IMR-90 (cell line): ENCODE data around the gene JAKMIP1. TPM values are rescaled to one million over a fixed set of nuclear protein-coding genes. Genes with fewer than 3 reads are reported as not detected.

ENCODE experiments used
- ATAC-seq: fragments of 200-7000 bp; cut with Tn5 transposase; 2 replicates; pipeline ENCODE4 v1.9.1; 2020; ENCODE audit warnings: low read depth, mild to moderate bottlenecking, moderate library complexity
- BruUV-seq: library from RNA; stranded (reverse); fragments of 400-500 nt; replicated peaks from 2 replicates; lab custom pipeline; 2021; lab: Mats Ljungman, UMichigan
- CTCF ChIA-PET: fragments of 300-600 bp; formaldehyde crosslinking; extraction: SDS; loops from one replicate; lab custom pipeline; 2021; ENCODE audit warnings: antibody characterized with exemption; lab: Yijun Ruan, JAX
- POLR2A ChIA-PET: fragments of 300-600 bp; sonication (Branson Sonifier 250); formaldehyde crosslinking; loops from one replicate; lab custom pipeline; 2022; ENCODE audit warnings: antibody characterized with exemption; ENCODE audit not compliant: unreplicated experiment; lab: Charles Lee
- DNase-seq: peaks from one replicate; pipeline ENCODE4 v3.0.0; 2013
- H2AFZ ChIP-seq: replicated peaks from 2 replicates; pipeline ENCODE3; 2013; ENCODE audit warnings: low read length, mild to moderate bottlenecking; ENCODE audit not compliant: poor library complexity
- H2AK5ac ChIP-seq: 2 replicates; pipeline ENCODE4 v1.6.1; 2013; ENCODE audit warnings: low read depth, low read length, inconsistent platforms
- H2AK9ac ChIP-seq: replicated peaks from 2 replicates; pipeline ENCODE3; 2013; ENCODE audit warnings: mild to moderate bottlenecking, low read depth, low read length, moderate library complexity; ENCODE audit not compliant: poor library complexity
- H2BK120ac ChIP-seq: 2 replicates; pipeline ENCODE4 v1.6.1; 2013; ENCODE audit warnings: low read depth, low read length, inconsistent platforms
- H2BK15ac ChIP-seq: 3 replicates; pipeline ENCODE4 v1.6.1; 2013; ENCODE audit warnings: low read depth, low read length, inconsistent platforms
- H2BK20ac ChIP-seq: 2 replicates; pipeline ENCODE4 v1.6.1; 2013; ENCODE audit warnings: low read depth, mild to moderate bottlenecking, inconsistent platforms, low read length, moderate library complexity
- H2BK5ac ChIP-seq: 2 replicates; pipeline ENCODE4 v1.6.1; 2013; ENCODE audit warnings: mild to moderate bottlenecking, low read depth, low read length, inconsistent platforms; ENCODE audit not compliant: poor library complexity, severe bottlenecking
- H3K14ac ChIP-seq: replicated peaks from 2 replicates; pipeline ENCODE4 v1.6.1; 2013; ENCODE audit warnings: low read depth, low read length, inconsistent platforms
- H3K18ac ChIP-seq: 2 replicates; pipeline ENCODE4 v1.6.1; 2013; ENCODE audit warnings: low read depth, low read length, control low read depth
- H3K23ac ChIP-seq: 2 replicates; pipeline ENCODE4 v1.6.1; 2013; ENCODE audit warnings: low read depth, low read length, inconsistent platforms
- H3K27ac ChIP-seq: 2 replicates; pipeline ENCODE4 v1.5.1; 2013; ENCODE audit warnings: mild to moderate bottlenecking, control low read depth, low read length; ENCODE audit not compliant: insufficient read depth
- H3K27me3 ChIP-seq: 2 replicates; pipeline ENCODE4 v1.6.1; 2013; ENCODE audit warnings: low read length; ENCODE audit not compliant: control insufficient read depth, insufficient read depth
- H3K36me3 ChIP-seq: 2 replicates; pipeline ENCODE4 v1.6.1; 2013; ENCODE audit warnings: low read length, mixed read lengths; ENCODE audit not compliant: control insufficient read depth, insufficient read depth
- H3K4ac ChIP-seq: 2 replicates; pipeline ENCODE4 v1.6.1; 2013; ENCODE audit warnings: low read depth, low read length, inconsistent platforms
- H3K4me1 ChIP-seq: 2 replicates; pipeline ENCODE4 v1.6.1; 2013; ENCODE audit warnings: low read length, mixed read lengths; ENCODE audit not compliant: control insufficient read depth, insufficient read depth
- H3K4me2 ChIP-seq: 2 replicates; pipeline ENCODE4 v1.6.1; 2013; ENCODE audit warnings: low read depth, mild to moderate bottlenecking, control low read depth, low read length, moderate library complexity
- H3K4me3 ChIP-seq: 2 replicates; pipeline ENCODE4 v1.5.1; 2013; ENCODE audit warnings: low read depth, mild to moderate bottlenecking, control low read depth, low read length, moderate library complexity; ENCODE audit not compliant: insufficient read depth
- H3K56ac ChIP-seq: 2 replicates; pipeline ENCODE4 v1.6.1; 2013; ENCODE audit warnings: low read length, inconsistent platforms; ENCODE audit not compliant: insufficient read depth; ENCODE audit errors: extremely low read depth
- H3K79me1 ChIP-seq, 2 experiments: 2 replicates each; pipeline ENCODE4 v1.6.1; 2013; ENCODE audit warnings: low read length in 2 of 2, inconsistent platforms in 1 of 2, low read depth in 1 of 2
- H3K9ac ChIP-seq: 2 replicates; pipeline ENCODE4 v1.6.1; 2013; ENCODE audit warnings: low read depth, low read length, control low read depth
- H3K9me1 ChIP-seq: 2 replicates; pipeline ENCODE4 v1.6.1; 2013; ENCODE audit warnings: low read length, inconsistent platforms; ENCODE audit not compliant: insufficient read depth
- H3K9me3 ChIP-seq: 2 replicates; pipeline ENCODE4 v1.6.1; 2013; ENCODE audit warnings: low read length; ENCODE audit not compliant: control insufficient read depth, insufficient read depth
- H4K20me1 ChIP-seq: 2 replicates; pipeline ENCODE4 v1.6.1; 2013; ENCODE audit warnings: low read length, inconsistent platforms; ENCODE audit not compliant: insufficient read depth
- H4K5ac ChIP-seq: 2 replicates; pipeline ENCODE4 v1.6.1; 2013; ENCODE audit warnings: mild to moderate bottlenecking, low read depth, low read length, control low read depth
- H4K8ac ChIP-seq, 2 experiments: 2 replicates each; pipeline ENCODE4 v1.6.1; 2013; ENCODE audit warnings: low read depth in 2 of 2, low read length in 2 of 2, control low read depth in 1 of 2, inconsistent platforms in 1 of 2
- H4K91ac ChIP-seq: 2 replicates; pipeline ENCODE4 v1.6.1; 2013; ENCODE audit warnings: low read depth, low read length, inconsistent platforms; ENCODE audit not compliant: insufficient read depth
- BHLHE40 ChIP-seq: fragments of 150-350 bp; IDR thresholded peaks from 2 replicates; pipeline ENCODE4 v1.6.1; 2016; ENCODE audit warnings: mild to moderate bottlenecking, low read depth, low read length
- CEBPB ChIP-seq: IDR thresholded peaks from 2 replicates; pipeline ENCODE4 v1.6.1; 2012; ENCODE audit warnings: low read depth, low read length, improper control_type of control experiment
- CHD1 ChIP-seq: IDR thresholded peaks from 2 replicates; pipeline ENCODE4 v1.6.1; 2012; ENCODE audit warnings: low read depth, low read length, improper control_type of control experiment
- MAFK ChIP-seq: IDR thresholded peaks from 2 replicates; pipeline ENCODE4 v1.6.1; 2012; ENCODE audit warnings: low read depth, low read length, improper control_type of control experiment
- MAZ ChIP-seq: IDR thresholded peaks from 2 replicates; pipeline ENCODE4 v1.6.1; 2012; ENCODE audit warnings: low read depth, mild to moderate bottlenecking, low read length, improper control_type of control experiment, moderate library complexity, borderline replicate concordance
- MXI1 ChIP-seq: IDR thresholded peaks from 2 replicates; pipeline ENCODE4 v1.6.1; 2012; ENCODE audit warnings: low read depth, mild to moderate bottlenecking, low read length, moderate library complexity, borderline replicate concordance
- NFE2L2 ChIP-seq: fragments of 150-350 bp; IDR thresholded peaks from 2 replicates; pipeline ENCODE4 v1.6.1; 2016; ENCODE audit warnings: low read depth, mild to moderate bottlenecking, low read length
- POLR2A ChIP-seq: IDR thresholded peaks from 2 replicates; pipeline ENCODE4 v1.6.1; 2012; ENCODE audit warnings: mild to moderate bottlenecking, low read depth, low read length
- RAD21 ChIP-seq: IDR thresholded peaks from 2 replicates; pipeline ENCODE4 v1.6.1; 2012; ENCODE audit warnings: low read length, improper control_type of control experiment
- RCOR1 ChIP-seq: IDR thresholded peaks from 2 replicates; pipeline ENCODE4 v1.6.1; 2012; ENCODE audit warnings: mild to moderate bottlenecking, low read length, improper control_type of control experiment; ENCODE audit not compliant: insufficient replicate concordance
- RFX5 ChIP-seq: IDR thresholded peaks from 2 replicates; pipeline ENCODE4 v1.8.0; 2012; ENCODE audit warnings: low read depth, mild to moderate bottlenecking, low read length, moderate library complexity
- WGBS, 2 experiments: methylation state at CpG; one replicate each; pipeline versions ENCODE4 v1.1.5 to v1.1.7; 2013; ENCODE audit warnings: missing lambda C conversion rate in 2 of 2; ENCODE audit not compliant: insufficient read length in 1 of 2; ENCODE audit errors: extremely low coverage in 2 of 2; 5-methylcytosine and 5-hydroxymethylcytosine counted together
- dilution Hi-C: fragments of 300-500 bp; cut with HindIII; formaldehyde crosslinking; loops from one replicate; pipeline ENCODE4 v1.14.3; 2018; ENCODE audit warnings: low sequenced_read_pairs; ENCODE audit not compliant: unreplicated experiment
- in situ Hi-C: fragments of 300-500 bp; cut with MboI; formaldehyde crosslinking; loops from 3 replicates; pipeline ENCODE4 v1.14.3; 2019; ENCODE audit warnings: low sequenced_read_pairs, inconsistent platforms, mixed read lengths
- intact Hi-C: fragments of 100-400 bp; cut with micrococcal nuclease; formaldehyde crosslinking; loops from 2 replicates; pipeline ENCODE4 v1.10.0; 2022
- polyA plus RNA-seq, 3 experiments: library from polyadenylated mRNA; depleted of rRNA; stranded (reverse); fragments of >200 nt; gene quantifications; 2 replicates each; pipeline ENCODE4 v1.2.3, GENCODE V29; 2012; ENCODE audit warnings: low replicate concordance in 1 of 3
- total RNA-seq: library from RNA; depleted of rRNA; stranded (reverse); fragments of >200 nt; gene quantifications from 2 replicates; pipeline ENCODE4 v1.2.3, GENCODE V29; 2012
- TF ChIP-seq, protein P1 (sequence below): fragments of 150-350 bp; IDR thresholded peaks from 2 replicates; pipeline ENCODE4 v1.6.1; 2017; ENCODE audit warnings: mild to moderate bottlenecking, antibody characterized with exemption, low read length, low read depth
- TF ChIP-seq, protein P2 (sequence below): fragments of 150-350 bp; IDR thresholded peaks from 2 replicates; pipeline ENCODE4 v1.6.1; 2016; ENCODE audit warnings: low read depth, mild to moderate bottlenecking, low read length, moderate library complexity, borderline replicate concordance
- TF ChIP-seq, protein P3 (sequence below): conservative IDR thresholded peaks from 2 replicates; pipeline ENCODE4 v1.5.1; 2012; ENCODE audit warnings: mild to moderate bottlenecking, low read depth, low read length, improper control_type of control experiment

The JAKMIP1 gene
- total and polyA plus RNA-seq, 2 of the 4 experiments (the other 2 are of a cell fraction), result not detected

DNA sequence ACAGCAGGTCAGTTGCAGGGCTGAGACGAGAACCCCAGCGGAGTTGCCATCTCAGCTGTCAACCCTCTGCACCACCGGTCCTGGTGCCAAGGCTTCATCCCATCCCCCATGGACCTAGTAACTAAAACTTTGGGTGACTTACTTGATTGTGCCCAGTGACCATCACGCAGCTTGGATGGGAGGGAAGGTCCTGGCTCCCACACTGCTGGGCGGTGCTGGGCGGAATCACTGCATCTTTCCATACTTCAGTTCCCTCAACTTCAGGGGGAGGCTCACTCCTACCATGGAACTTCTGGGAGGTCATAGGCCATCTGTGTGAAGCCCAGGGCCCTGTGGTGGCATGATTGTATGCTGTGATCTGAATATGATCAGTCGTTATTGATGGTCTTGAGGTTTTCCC lies 26.2 kb upstream of the JAKMIP1 start:
- no peak overlapping the region for H3K27ac ChIP-seq
- no peak overlapping the region for H3K23ac ChIP-seq
- H3K56ac ChIP-seq, result no peak overlapping the region
- no peak overlapping the region for H4K8ac ChIP-seq
- in situ Hi-C loops (no loop called here), intact Hi-C loops (no loop called here), dilution Hi-C loops (no loop called here)
- WGBS, 2 experiments, result 39% methylated on average over 2 of the region's 7 CpGs; no CpG with 5 or more reads in 1 of the 2 experiments
- peaks cover 3% of the 10 kb centered on the region; the same call in 1 of the 2 replicates for H3K27me3 ChIP-seq
- H3K9me3 ChIP-seq, result peaks cover 5% of the 10 kb centered on the region
- ChIA-PET POLR2A (no interaction called here), CTCF (no interaction called here)
- H2BK120ac ChIP-seq, result no peak overlapping the region
- no peak overlapping the region for H2AK5ac ChIP-seq
- no peak overlapping the region for H3K14ac ChIP-seq
- no peaks in the 10 kb centered on the region for H3K9me1 ChIP-seq
- no peak overlapping the region for H3K4ac ChIP-seq
- no peaks in the 10 kb centered on the region for H3K4me1 ChIP-seq
- no peak overlapping the region for H2BK20ac ChIP-seq
- ATAC-seq, result no peak
- H3K4me3 ChIP-seq, result no peak overlapping the region
- H3K4me2 ChIP-seq, result no peak overlapping the region
- no peak for TF ChIP-seq NFE2L2
- TF ChIP-seq, protein P1, sequence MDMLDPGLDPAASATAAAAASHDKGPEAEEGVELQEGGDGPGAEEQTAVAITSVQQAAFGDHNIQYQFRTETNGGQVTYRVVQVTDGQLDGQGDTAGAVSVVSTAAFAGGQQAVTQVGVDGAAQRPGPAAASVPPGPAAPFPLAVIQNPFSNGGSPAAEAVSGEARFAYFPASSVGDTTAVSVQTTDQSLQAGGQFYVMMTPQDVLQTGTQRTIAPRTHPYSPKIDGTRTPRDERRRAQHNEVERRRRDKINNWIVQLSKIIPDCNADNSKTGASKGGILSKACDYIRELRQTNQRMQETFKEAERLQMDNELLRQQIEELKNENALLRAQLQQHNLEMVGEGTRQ, result no peak
- TF ChIP-seq MAFK, result no peak
- no peak for TF ChIP-seq CHD1
- TF ChIP-seq, protein P2, sequence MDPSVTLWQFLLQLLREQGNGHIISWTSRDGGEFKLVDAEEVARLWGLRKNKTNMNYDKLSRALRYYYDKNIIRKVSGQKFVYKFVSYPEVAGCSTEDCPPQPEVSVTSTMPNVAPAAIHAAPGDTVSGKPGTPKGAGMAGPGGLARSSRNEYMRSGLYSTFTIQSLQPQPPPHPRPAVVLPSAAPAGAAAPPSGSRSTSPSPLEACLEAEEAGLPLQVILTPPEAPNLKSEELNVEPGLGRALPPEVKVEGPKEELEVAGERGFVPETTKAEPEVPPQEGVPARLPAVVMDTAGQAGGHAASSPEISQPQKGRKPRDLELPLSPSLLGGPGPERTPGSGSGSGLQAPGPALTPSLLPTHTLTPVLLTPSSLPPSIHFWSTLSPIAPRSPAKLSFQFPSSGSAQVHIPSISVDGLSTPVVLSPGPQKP, result no peak
- no peak for TF ChIP-seq MAZ
- TF ChIP-seq RCOR1, result no peak
- TF ChIP-seq, protein P3, sequence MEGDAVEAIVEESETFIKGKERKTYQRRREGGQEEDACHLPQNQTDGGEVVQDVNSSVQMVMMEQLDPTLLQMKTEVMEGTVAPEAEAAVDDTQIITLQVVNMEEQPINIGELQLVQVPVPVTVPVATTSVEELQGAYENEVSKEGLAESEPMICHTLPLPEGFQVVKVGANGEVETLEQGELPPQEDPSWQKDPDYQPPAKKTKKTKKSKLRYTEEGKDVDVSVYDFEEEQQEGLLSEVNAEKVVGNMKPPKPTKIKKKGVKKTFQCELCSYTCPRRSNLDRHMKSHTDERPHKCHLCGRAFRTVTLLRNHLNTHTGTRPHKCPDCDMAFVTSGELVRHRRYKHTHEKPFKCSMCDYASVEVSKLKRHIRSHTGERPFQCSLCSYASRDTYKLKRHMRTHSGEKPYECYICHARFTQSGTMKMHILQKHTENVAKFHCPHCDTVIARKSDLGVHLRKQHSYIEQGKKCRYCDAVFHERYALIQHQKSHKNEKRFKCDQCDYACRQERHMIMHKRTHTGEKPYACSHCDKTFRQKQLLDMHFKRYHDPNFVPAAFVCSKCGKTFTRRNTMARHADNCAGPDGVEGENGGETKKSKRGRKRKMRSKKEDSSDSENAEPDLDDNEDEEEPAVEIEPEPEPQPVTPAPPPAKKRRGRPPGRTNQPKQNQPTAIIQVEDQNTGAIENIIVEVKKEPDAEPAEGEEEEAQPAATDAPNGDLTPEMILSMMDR, result no peak
- no peak for TF ChIP-seq BHLHE40
- TF ChIP-seq RFX5, result no peak
- TF ChIP-seq RAD21, result no peak
- no peak for TF ChIP-seq POLR2A
- TF ChIP-seq MXI1, result no peak
- no peak for TF ChIP-seq CEBPB
- H4K91ac ChIP-seq, result no peak overlapping the region
- BruUV-seq, result no TSS peak
- no peak overlapping the region for H2AK9ac ChIP-seq
- no peaks in the 10 kb centered on the region for H4K20me1 ChIP-seq
- no peak for DNase-seq
- no peak overlapping the region for H3K18ac ChIP-seq
- H2BK15ac ChIP-seq, result no peak overlapping the region
- no peaks in the 10 kb centered on the region for H3K36me3 ChIP-seq
- no peak overlapping the region for H2AFZ ChIP-seq
- H3K9ac ChIP-seq, result no peak overlapping the region
- H4K5ac ChIP-seq, result no peak overlapping the region
- no peaks in the 10 kb centered on the region for H3K79me1 ChIP-seq
- no peak overlapping the region for H2BK5ac ChIP-seq
